NCI-H1694 treated with DMSO at 0.1 percent for 48 hours (cell line): Measurements from ENCODE around the gene ANTXRL.
"Not testable (repeated sequence)": the region's sequence is repeated elsewhere in the genome, so short reads cannot be mapped to it uniquely, and the experiment has no call there.

Experiments
- DNase-seq: peaks from one replicate; lab custom pipeline; 2025; lab: John Stamatoyannopoulos, UW

The ANTXRL gene

DNA sequence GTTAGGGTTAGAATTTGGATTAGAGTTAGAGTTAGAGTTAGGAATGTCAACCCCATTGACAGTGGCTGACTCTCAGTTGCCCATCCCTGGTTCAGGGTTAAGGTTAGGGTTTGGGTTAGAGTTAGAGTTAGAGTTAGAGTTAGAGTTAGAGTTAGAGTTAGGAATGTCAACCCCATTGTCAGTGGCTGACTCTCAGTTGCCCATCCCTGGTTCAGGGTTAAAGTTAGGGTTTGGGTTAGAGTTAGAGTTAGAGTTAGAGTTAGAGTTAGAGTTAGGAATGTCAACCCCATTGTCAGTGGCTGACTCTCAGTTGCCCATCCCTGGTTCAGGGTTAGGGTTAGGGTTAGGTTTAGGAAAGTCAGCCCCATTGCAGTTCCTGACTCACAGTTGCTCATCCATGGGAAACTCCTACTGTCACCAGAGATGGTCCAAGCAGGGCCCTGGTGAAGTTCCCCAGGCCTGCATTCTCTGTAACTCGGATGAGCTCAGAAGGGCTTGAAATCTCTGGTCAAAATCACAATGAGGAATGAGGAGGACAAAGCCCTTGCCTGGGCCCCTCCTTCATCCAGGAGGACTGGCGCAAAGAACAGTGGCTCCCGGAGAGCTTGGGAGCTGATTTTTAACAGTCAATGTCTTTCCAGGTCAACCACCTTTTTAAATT lies 8.7 kb downstream of the ANTXRL start:
- not testable (repeated sequence) for DNase-seq

DNA sequence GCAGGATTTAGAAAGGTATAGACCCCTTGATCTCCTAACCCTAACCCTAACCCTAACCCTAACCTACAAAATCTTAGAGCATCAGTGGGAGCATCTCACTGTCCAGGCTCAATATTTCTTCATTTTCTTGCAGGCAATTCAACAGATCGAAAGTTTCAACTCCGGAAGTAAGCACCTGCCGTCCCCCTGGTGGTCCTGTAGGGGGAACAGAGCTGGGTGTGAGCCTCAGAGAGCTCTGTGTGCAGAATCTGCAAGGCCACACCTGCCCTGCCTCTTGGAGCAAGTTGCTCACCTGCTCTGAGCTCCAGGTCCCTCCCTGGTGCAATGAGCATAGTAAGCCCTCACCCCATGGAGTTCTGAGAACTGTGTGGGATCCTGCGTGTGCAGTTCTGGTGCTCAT lies 9.3 kb downstream of the ANTXRL start:
- not testable (repeated sequence) for DNase-seq

DNA sequence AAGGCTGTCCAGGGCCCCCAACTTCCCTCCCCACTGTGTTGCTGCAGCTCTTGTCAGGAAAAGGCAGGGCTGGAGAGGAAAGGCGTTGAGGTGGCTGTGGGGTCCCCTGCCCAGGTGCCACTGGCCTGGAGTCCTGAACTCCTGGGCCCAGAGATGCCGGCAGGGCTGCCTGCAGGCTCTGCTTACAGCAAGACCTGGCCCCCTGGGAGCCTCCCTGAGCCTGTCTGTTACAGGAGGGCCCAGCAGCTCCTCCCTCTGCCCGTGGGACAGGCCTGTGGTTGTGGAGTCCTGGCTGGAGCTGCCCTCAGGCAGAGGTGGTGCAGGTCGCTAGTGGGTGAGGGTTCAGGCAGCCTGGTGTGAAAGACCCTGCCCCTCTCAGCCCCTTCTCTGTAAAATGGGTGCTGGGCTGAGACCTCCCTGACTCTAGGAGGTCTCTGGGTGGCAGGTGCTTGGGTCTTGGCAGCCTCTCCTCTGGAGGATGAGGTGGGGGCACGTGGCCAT lies 9.9 kb downstream of the ANTXRL start:
- no peak for DNase-seq

DNA sequence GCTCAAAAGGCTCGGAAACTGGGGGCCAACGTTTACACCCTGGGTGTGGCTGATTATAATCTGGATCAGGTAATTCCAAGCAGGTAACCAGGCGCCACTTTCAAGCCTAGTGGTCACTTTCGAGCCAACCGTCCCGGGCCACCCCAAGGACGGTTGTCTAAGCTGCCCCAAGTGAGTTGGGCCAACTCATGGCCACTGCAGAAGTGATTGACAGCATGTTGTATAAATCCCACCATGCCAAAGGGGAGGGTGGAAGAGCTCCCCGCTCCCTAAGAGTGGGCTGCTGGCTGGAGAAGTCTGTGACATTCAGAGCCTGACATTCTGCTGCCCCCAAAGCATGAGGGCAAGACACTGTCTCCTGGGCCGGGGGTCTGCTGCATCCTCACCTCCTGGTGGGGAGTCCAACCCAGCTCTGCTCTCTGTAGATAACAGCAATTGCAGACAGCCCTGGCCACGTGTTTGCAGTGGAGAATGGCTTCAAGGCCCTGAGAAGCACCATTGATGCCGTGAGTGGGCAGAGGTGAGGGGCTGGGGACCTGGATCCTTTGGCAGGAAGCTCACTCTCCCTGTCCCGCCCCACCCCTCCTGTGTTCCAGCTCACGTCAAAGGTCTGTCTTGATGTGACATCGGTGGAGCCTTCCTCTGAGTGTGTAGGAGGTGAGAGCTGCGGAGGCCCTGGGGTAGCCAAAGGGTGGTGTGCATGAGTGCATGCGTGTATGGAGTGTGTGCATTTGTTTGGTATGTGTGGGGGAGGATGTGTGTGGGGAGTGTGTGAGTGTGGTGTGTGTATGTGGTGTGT lies 10.8 kb downstream of the ANTXRL start:
- DNase-seq: no peak

DNA sequence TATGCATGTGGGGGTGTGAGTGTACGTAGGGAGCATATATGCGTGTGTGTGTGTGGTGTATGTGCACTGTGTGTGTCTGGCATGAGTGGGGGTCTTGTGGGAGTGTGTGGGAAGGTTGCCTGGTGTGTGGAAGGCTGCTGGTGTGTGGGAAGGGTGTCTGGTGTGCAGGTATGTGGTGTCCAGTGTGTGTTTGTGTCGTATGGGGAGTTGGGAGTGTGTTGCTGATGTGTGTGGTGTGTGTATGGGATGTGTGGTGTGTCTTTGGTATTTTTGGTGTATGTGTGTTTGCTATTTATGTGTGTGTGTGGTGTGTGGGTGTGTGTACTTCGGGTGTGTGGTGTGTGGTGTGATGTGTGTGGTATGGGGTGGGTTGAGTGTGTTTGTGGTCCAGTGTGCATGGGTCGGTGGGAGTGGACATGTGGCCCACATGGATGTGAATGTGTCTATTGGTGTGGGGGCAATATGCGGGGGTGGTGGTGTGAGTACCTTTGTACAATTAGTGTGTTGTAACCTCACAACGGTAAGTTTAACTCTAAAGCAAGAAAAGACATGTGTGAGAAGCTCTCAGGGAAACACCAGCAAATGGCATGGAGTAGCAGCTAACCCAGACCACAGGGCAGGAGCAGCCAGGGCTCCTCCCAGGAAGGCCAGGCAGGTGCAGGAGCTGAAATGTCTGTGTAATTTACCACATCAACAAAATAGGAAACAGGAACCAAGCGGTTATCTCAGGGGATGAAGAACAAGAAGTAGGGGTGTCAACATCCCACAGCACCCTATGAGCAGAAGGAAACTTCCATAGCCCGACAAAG lies 11.9 kb downstream of the ANTXRL start:
- DNase-seq: no peak

DNA sequence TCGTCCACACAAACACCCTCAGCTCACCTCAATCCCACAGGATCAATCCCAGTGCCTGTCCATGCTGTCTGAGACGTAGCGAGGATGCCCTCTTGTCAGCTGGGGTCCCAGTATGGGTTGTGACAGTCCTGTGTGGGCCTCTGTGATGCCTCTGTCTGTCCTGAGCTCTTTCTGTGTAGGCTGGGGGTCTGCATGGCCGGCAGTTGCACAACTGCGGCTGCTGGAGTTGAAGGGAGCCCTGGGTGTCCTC lies 12.4 kb downstream of the ANTXRL start:
- DNase-seq: no peak

DNA sequence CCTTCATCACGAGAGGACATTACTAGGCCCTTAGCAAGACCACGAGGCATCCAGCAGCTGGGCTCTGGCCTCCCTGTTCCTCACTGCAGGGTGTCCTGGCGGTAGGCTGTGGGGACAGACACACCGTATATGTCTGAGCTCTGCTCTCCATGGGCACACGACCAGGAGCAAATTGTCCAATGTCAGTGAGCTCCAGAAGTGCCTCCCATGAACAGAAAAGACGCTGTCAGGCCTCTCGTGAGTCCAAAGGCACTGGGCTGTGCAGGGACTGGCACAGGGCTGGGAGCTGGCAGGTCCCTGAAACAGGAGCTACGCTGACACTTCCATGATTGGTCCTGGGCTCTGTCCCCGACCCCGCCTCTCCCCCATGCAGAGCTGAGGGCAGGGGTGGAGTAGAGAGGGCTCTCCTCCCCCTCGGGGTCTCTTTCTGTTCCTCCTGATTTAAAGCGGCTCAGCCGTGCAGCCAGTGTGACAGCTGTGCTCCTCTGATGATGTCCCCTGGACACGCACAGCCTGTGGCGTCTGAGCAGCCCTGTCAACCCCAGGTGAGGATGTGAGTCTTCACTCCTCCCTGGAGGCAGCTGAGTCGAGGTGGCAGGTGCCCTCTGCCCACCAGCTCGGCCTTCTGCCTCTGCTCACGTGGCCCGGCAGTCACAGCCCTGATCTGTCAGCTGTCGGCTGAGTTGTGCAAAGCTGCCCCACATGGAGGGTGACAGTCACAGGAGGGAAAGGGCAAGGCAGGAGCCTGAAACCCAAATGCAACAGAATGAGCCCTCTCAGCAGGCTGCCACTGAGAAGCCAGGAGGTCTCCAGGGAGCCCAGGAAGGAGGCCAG lies 13.0 kb downstream of the ANTXRL start:
- peak; percentile 6 for DNase-seq

DNA sequence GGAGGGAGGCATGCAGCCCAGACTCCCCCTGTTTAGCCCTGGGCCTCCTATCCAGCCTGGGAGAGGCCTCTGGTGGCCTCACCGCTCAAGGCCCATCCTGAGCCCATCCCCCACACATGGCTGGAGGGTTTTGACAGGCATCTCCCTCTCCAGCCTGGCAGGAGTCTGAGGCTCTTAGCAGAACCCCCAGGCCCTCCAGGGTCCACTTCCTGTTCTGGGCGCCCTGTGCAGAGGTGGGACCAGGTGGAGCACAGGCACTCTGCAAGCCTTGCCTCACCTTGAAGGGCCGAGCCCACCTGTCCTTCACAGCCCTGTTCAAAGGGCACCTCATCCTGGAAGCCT lies 13.5 kb downstream of the ANTXRL start:
- not testable (repeated sequence) for DNase-seq

DNA sequence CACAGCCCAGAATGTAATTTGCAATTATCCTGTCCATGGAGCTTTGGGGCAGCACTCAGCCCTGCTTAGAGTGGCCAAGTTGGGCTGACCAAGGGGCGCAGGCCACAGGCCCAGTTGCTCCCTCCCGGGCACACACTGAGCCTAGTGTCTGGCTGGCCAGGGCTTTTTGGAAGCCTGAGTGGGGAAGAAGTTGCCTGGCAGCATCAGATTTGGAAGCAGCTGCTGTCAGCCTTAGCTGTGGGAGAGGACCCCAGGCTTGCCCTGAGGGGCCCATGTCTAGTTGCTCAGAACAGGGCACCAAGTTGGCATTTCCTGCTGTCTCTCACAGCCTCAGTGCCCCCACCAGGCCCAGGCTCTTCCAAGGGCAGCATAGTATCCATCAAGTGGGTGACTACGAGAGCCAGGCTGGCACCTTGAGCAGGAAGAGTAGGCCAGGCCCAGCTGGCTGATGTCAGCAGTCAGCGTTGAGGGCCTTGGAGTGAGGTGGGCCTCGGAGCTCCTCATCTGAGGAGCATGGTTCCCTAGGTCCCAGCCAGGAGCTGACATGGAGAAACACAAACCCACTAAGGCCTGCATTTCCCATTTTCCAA lies 14.4 kb downstream of the ANTXRL start:
- no peak for DNase-seq

DNA sequence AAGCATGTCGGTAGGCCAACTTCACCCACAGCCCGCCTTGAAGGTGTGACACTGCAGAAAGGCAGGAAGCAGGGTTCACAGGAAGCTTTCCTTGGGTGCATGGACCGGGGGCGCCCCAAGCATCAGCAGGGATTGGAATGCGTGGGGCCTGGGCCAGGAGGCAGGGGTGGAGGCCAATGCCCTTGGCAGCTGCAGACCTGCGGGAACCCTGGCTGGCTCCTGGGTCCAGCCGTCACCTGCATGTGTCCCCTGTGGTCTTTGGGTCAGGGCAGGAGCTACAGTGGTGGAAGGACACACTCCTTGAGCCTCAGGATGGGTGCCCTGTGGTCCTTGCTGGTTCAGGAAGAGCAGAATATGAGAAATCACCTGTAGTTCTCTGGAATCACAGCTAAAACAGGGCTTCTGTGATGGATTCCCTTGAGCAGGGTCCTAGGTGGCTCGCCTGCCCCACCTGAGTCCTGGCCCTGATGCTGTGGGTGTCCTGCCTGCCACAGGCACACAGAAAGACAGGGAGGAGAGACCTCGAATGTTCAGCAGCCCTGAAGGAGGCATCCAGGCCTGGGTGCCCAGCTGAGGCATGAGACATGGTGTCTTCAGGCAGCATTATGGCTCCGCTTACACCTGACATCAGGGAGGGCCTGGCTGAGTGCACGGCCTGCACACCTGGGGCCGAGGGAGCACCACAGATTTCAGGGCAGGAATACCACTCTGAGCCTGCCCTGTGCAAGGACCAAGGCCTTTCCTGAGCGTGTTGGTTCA lies 15.1 kb downstream of the ANTXRL start:
- no peak for DNase-seq

DNA sequence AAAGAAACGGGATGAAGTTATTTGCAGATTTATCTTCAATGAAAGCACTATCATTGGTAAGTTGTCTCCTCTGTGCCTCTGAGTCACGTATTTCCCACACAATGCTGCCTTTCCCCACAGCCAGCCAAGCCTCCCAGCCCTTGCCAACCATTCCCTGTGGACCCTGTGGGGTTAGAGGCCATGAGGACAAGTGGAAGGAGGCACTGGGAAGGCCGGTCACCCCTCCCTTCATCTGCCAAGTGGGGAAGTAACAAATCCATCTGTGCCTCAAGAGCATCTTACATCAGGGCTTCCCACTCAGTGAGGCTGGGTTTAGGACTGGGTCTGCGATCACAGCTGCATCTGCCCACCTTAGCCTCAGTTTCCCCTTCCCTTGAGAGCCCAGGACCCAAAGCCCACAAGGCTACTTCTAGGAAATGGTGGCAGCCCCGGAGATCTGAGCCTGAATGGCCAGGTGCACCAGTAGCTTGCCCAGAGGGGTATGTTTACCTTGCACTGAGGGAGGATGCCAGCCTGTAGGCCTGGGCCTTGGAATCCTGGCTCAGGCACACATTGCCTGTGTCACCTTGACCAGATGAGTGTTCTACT lies 16.1 kb downstream of the ANTXRL start:
- DNase-seq: not testable (repeated sequence)

DNA sequence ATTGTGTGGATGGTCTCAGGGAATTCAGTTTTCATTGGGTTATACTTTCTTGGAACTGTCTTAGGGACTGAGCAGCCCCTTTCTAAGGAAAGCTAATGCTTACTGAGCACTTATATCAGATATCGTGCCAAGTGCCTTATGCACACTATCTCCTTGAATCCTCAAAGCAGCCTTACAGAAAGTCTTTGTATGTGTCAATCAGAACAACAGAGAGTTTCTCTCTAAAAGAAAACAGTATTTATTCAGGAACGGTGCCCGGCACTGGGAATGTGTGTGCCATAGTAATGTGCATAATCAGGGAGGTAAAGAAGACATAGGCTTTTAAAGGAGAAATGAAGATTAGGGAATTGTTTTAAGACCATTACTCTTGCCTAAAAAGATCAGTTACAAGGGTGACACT lies 17.3 kb downstream of the ANTXRL start:
- DNase-seq: no peak

DNA sequence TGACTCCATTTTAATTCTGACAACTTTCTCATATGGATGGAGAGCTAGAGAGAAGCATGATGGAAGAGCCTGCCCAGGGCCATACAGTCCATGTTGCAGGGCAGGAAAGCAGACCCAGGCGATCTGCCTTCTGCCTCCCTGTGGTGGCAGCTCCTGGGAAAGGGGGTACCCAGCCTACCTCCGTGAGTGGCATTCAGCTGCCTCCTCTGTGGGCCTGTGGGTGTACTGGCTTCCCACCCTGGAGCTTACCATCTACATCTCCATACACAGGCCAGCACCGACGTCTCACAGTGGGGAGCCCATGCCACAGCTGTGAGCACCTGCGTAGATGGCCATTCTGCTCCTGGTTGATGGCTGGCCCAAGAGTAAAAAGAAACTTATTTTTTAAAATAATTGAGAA lies 17.9 kb downstream of the ANTXRL start:
- DNase-seq: not testable (repeated sequence)

DNA sequence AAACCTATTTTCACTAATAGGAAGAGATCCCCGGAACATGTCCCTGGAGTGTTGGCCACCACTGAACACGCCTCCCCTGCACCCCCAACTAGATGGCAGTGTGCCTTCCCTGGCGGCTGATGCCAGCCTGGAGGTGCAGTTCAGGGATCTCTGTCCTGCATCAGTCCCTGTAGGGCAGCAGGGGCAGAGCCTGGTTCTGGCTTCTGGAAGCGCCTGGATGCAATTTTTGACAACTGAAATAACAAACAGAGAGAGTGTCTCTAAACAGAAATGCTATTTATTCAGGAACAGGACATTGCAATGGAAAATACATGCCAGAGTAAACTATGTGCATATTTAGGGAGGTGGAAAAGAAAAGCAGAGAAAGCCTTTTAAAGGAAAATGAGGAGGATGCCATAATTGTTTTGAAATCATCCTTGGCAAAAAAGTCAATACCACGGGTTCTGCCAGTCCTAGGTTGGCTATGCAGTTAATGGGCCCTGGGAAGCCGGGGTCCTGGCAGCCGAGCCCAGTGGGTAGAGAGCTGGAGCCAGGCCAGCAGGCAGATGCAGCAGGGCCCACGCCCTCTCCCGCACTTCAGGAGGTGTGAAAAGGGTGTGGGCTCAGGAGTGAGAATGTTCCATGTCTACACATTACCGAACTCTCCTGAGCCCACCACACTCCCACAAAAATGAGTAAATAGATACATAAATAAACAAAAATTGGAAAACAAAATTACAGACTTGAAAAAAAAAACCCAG lies 18.5 kb downstream of the ANTXRL start:
- DNase-seq: no peak

DNA sequence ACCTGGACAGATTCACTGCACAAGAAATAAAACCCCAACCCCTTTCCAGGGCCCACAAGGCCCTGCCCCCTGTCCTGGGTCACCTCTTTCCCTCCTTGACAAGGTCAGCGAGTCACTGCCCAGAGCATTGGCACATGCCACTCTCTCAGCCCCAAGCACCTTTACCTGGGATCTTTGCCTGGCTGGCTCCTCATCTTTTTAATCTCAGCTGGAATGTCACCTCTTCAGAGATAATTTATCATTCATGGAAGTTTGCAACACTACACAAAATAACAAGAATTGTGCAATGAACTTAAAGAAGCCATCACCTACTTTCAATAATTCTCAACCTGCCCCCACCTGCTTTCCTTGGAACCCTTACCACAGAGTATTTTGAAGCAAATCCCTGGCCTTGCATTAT lies 19.2 kb downstream of the ANTXRL start:
- no peak for DNase-seq

DNA sequence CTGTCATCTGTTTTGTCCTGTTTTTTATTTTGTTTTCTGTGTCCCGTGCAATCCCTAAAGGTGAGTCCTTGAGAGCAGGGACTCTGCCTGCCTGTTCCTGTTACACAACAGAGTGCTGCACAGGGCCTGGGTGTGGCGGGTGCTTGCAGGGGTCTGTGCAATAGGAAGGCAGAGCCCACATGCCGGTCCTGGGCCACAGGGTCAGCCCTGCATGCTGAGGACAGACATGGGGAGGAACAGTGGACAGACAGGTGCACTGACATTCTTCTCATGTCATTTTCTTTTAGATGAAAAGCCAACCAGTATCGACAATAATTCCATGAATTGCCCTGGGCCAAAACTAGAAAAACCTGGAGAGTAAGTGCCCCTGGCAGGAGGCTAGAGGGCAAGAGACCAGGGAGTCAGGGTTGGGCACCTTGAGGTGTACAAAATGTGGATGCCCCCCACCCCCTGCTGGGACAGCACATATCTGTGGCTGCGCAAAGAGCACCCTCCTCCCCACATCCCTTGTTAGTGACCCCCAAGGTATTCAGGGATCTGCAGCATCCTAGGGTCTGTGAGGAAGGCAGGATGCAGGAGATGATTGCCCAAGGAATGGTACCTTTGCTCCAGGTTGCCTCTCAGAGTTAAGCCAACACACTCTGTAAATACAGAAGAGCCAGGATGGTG lies 19.9 kb downstream of the ANTXRL start:
- DNase-seq: no peak

DNA sequence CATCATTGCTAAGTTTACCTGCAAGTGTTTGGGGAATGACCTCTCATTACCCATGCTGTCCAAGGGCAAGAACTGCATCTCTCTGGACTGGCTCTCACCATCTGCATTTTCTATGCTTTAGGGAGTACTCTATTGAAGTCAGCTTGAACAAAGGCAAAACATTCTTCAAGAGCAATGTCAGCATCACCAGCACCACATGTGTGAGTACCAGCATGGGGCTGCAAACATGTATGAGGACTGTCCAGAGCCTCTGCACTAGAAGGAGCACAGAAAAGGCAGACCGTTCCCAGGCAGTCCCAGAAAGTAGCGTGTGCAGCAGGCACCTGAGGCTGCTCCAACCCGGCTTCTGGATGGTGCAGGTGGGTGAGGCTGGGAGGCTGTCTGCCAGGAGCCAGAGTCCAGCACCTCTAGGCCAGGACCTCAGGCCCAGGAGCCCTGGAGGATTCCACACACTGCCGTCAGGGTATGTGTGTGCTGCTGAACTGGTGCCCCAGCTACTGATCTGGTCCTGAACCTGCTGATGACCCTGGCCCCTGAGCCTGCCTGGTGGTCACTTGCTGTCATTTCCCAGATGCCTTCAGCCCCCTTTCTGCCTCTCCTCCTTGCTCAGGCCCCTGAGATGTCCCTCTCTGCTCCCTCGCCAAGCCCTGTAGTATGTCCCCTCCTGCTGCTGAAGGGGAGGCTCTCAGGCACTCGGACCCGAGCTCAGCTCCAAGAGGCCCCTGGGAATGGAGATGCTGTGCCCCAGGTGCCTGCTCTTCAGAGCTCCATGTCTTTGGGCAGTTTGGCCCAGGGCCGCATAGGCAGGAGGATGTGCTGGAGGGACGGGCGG lies 20.7 kb downstream of the ANTXRL start:
- DNase-seq: no peak

DNA sequence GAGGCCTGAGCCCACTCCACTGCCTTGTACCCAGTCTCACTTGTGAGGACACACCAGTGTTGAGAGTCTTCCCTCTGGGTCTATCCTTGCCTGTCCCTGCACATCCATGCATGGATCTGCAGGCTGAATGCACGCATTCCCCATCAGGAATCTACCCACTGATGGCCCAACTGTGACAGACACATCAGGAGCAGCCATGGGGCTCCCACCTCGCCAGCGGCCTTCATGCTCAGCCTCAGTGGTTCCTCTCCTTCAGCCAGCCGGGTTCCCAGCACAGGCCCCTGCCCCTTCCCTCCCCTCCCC lies 21.3 kb downstream of the ANTXRL start:
- DNase-seq: no peak
